Astrocyte of the spinal cord (primary cell): Measurements from ENCODE around the gene BCO1.

Experiments used
- DNase-seq: peaks from one replicate; pipeline ENCODE4 v3.0.0; 2011; ENCODE audit warnings: low read depth, low spot score
- H3K4me3 ChIP-seq: 2 replicates; pipeline ENCODE4 v1.5.1; 2011; ENCODE audit warnings: low read depth, mild to moderate bottlenecking, low read length, moderate library complexity
- CTCF ChIP-seq: IDR thresholded peaks from 2 replicates; pipeline ENCODE4 v1.5.1; 2012; ENCODE audit warnings: low read depth, mild to moderate bottlenecking, low read length, inconsistent platforms
- in situ Hi-C: cut with HindIII; loops from 2 replicates; pipeline ENCODE4 v1.10.0; 2017; ENCODE audit warnings: low sequenced_read_pairs

BCO1 gene

DNA sequence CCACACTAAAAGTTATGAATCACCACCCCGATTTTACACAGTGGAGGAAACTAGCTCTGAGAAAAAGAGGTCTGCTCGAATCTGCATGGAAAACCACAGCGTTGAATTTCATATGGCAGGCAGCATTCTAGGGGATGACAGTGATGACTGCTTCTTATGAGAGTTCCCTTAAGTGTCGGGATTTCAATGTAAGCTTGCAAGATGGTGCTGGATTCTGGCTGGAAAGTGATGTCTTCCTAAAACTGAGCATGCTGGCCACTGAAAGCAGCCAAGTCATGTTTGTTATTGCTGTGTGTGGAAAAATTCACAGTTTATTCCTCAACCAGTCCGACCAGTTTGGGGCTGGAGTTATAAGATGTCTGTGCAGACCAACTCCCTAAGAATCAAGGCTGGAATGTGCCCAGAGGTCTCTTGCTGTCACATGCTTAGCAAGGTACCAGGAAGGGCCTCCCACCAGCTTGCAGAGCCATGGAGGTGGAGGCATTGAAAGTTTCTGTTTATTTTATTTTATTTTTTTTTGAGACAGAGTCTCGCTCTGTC, 39.1 kb downstream of the BCO1 start:
- no peak overlapping the region for H3K4me3 ChIP-seq
- DNase-seq: no peak
- no peak for TF ChIP-seq CTCF
- in situ Hi-C loops: no loop called here

DNA sequence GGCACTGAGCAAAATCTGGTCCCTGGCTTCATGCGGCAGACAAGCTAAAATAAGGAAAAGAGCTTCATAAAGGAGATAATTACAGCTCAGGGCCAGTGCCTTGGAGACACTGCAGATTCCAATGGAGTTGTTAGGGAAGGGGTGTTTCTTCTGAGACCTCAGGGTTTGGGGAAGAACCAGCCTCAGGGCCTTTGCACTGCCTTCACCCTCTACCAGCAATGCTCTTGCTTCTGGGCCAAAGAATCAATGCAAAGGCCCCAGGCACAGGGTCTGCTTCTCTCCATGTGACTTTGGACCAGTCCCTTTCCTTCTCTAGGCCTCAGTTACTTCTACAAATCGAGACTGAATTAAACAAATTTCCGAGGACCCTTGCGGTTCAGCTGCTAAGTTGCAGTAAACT, 40.0 kb downstream of the BCO1 start:
- no peak overlapping the region for H3K4me3 ChIP-seq
- DNase-seq: no peak

DNA sequence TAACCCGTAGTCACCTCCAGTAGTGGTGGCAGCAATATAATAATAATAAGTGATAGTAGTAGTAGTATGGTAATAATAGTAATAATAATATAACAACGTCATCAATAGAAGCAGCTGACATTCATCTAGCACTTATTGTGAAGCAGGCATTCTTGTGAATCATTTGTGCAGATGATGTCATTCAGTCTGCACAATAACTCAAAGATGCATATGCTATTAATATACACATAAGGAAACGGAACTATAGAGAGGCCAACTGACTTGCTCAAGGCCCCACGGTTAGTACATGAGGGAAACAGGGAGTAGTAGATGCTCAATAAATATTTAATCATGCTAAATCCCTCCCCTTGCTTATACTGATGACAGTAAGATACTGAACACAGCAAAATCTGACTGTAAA, 40.9 kb downstream of the BCO1 start:
- in situ Hi-C loops: no loop called here
- H3K4me3 ChIP-seq: no peak overlapping the region
- no peak for DNase-seq
- TF ChIP-seq CTCF: no peak

More for the DNA sequence above, 40.0 kb downstream of the BCO1 start:
- no peak for TF ChIP-seq CTCF
- in situ Hi-C loops: no loop called here

GRCh38 chr16:81280393-81280792, 41.9 kb downstream of the BCO1 start:
- TF ChIP-seq CTCF: no peak
- H3K4me3 ChIP-seq: no peak overlapping the region
- in situ Hi-C loops: no loop called here
- no peak for DNase-seq

GRCh38 chr16:81283044-81283443, 44.6 kb downstream of the BCO1 start:
- no peak overlapping the region for H3K4me3 ChIP-seq
- no peak for DNase-seq
- in situ Hi-C loops: no loop called here
- TF ChIP-seq CTCF: no peak

DNA sequence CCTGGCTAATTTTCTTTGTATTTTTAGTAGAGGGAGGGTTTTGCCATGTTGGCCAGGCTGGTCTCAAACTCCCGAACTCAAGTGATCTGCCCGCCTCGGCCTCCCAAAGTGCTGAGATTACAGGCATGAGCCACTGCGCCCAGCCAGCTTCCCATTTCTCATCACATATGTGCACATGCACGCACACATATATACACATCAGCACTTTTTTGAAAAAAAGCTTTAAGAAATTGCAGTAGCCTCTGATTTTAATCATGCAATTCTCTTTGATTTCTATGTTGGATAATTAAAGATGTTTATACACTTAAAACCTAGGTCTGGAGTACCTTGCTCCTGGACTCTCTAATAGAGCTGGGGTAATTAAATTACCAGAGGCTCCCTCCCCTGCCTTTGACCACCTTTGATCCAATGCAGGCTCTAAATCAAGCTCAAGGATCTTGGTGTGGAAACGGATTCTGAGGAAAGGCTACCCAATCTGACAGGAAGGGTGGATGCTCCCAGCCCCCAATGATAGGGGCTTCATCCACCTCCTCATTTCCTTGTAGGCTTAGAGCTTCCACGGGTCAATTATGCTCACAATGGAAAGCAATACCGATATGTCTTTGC, 46.6 kb downstream of the BCO1 start:
- DNase-seq: no peak
- in situ Hi-C loops: no loop called here
- no peak overlapping the region for H3K4me3 ChIP-seq
- no peak for TF ChIP-seq CTCF
